ENCODE measurements around the gene AOPEP.

DNA sequence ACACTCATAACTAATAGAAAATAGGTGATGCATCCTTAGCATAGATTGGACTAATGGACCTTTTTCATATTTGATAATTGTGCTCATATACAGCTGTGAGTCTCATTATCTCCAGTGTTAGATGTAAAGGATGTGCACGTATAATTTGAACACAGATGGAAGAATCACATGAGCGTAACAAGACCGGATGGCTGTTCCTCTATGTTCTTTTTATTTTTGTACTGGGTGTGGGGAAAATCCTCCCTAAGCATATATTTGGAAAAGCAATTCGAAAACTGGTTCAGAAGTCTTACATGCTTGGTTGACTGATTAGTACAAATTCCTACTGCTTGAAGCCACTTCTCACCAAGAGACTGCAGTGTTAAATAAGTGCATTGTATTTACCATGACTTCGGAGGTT is 230.2 kb downstream of the AOPEP start:
- TF ChIP-seq, protein P1, sequence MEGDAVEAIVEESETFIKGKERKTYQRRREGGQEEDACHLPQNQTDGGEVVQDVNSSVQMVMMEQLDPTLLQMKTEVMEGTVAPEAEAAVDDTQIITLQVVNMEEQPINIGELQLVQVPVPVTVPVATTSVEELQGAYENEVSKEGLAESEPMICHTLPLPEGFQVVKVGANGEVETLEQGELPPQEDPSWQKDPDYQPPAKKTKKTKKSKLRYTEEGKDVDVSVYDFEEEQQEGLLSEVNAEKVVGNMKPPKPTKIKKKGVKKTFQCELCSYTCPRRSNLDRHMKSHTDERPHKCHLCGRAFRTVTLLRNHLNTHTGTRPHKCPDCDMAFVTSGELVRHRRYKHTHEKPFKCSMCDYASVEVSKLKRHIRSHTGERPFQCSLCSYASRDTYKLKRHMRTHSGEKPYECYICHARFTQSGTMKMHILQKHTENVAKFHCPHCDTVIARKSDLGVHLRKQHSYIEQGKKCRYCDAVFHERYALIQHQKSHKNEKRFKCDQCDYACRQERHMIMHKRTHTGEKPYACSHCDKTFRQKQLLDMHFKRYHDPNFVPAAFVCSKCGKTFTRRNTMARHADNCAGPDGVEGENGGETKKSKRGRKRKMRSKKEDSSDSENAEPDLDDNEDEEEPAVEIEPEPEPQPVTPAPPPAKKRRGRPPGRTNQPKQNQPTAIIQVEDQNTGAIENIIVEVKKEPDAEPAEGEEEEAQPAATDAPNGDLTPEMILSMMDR (conservative IDR thresholded peaks at IDR 0.05): no peak
- TF ChIP-seq ZFX (IDR thresholded peaks at IDR 0.05): no peak
